Urothelium cell line (cell line): Measurements from ENCODE around the gene HS2ST1.
A peak's percentile ranks its signal among the peaks of the same experiment; 100 is the strongest.

ENCODE experiments used
- DNase-seq: peaks from one replicate; pipeline ENCODE4 v3.0.0; 2011; ENCODE audit warnings: low spot score, mixed read lengths
- FAIRE-seq: peaks from 2 replicates; lab custom pipeline; 2011; peaks lifted over from hg19 to GRCh38; lab: Jason Lieb, UNC

The HS2ST1 gene

DNA sequence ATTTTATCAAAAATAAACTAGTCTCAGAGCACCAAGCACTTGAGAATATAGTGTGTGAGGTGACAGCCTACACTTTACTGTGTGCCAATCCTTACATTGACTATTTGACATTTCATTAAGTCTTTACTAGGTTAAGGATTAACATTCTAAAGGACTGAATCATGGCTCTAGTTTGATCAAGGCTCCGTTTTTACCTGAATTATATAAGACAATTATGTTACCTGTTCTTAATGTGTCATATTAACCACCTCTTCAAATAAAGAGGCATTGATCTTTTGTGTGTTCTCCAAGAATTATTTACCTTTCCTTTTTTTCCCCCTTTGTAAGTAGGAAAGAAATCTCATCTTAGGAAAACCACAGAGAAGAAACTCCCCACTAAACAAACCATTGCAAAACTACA is 189.7 kb downstream of the HS2ST1 start:
- no peak for FAIRE-seq

DNA sequence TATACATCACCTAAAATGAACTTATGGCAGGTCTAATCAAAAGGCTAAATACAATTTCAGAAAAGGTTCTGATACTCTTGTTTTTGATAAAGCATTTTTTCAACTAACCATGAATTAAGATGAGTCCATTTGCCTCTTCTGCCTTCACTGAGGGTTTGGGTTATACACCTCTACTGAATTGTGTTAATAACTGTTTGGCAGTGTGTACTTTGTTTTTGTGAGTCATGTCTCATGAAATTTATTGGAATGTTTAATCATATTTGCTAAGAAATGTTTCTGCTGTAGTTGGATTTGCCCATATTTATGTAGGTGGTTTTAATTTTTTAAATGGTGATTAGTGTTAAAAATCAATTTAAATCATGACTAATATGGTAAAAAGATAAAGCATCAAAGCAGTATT is 190.5 kb downstream of the HS2ST1 start:
- DNase-seq (no peak), FAIRE-seq (no peak)

More for the DNA sequence above, 189.7 kb downstream of the HS2ST1 start:
- DNase-seq, result no peak

DNA sequence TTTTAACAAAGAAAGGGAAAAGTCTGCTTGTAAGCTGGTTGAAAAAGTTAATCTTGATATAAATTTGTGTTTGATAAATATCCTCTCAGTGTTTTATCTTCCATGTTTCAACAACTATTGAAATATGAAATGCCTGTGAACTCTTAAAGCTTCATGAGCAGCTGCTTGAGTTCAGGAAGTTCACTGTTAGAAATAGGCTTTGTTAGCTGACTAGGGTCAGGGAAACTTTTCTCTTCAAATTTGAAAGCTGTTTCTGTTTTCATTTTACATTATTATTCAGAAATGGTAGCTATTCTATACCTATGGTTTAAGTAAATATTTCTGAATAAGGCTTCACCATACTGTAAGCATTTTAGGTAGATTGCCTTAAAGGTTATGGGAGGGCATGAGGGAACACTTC is 191.7 kb downstream of the HS2ST1 start:
- FAIRE-seq (no peak), DNase-seq (no peak)

DNA sequence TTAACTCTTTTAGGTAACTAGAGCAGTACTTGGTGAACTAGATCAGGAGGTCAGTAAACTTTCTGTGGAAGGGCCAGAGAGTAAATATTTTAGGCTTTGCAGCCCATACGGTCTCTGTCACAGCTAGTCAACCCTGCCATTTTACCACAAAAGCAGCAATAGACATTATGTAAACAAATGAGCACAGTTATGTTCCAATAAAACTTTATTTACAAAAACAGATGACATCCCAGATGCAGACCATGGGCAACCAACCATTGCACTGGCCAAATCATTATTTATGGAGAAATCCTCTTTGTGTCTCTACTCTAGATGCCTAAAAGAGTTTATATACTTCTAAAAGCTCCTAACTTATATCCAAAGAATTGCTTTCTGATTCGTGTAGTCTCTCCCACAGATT is 192.4 kb downstream of the HS2ST1 start:
- DNase-seq (no peak), FAIRE-seq (no peak)

DNA sequence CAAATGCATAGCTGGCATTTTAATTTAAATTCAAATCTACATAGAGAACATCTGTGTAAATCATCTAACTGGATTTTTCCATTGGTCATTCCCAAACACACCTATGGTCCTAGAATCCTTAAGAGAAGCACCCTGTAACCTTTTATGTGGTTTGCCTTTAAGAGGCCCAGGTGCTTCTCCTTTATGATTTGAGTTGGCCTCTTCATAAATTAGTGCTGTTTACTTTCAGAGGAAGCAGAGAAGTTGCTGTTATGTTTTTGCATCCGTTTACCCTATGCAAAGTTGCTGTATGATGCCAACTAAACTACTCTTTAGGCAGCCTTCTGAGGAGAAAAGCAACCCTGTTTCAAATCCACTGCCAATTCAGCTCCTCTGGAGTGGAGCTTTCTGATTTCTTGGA is 193.8 kb downstream of the HS2ST1 start:
- DNase-seq (no peak), FAIRE-seq (no peak)

DNA sequence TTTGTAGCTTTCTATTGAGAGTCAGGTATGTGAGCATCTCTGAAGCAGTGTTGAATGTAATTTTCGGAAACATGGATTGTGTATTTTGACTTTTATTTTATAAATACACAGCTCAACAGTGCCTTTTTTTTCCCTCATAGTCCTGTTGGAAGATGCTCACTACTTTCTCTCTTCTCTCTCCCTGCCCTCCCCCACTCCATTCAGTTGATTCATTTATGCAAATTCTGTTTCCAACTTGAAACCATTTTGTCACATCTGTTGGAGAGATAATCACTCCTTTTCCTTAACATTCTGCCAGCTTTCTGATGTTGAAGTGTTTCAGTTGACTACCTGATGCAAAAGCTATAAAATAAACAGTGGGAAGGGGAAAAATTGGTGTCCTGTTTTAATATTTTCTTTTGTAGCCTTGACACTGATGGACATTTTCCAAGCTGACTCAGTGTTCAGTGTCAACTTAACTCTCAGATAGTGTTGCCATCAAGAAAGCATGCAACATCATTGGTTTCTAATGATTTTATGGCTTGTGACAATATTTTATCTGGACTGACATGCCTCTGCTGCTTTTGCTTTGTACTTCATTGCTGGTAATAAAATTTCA is 194.5 kb downstream of the HS2ST1 start:
- no peak for FAIRE-seq

DNA sequence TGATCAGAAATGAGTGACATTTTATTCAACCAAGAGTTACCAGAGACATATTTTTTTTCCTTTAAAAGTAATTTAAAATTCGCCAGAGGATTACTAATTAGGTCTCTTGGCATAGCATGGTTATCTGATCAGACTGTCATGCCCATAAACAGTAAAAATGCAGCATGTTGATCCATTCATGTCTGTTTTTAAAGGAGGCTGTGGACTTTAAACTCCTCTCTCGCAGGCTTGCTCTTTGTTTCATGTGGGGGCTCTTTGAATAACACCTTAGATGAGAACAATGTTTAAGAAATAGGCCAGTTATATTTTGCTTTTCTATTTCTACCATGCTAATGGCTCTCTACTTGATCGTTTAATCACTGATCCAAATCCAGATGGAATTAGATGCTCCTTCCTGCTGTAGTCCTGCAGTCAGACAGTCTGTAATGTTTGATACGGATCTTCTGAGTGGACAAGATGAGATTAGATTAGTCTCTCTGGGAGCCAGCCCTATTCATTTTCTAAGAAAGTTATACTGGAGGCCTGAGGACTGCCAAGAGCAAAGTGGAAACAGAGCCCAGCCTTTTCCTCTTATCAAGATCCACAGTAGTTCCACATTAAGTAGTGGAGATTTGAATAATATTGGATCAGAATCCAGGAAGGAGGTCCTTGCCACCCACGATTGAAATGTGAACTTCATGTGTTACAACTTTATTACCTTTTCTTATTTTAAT is 197.4 kb downstream of the HS2ST1 start:
- FAIRE-seq (no peak), DNase-seq (no peak)

More for the DNA sequence above, 194.5 kb downstream of the HS2ST1 start:
- DNase-seq, result no peak

DNA sequence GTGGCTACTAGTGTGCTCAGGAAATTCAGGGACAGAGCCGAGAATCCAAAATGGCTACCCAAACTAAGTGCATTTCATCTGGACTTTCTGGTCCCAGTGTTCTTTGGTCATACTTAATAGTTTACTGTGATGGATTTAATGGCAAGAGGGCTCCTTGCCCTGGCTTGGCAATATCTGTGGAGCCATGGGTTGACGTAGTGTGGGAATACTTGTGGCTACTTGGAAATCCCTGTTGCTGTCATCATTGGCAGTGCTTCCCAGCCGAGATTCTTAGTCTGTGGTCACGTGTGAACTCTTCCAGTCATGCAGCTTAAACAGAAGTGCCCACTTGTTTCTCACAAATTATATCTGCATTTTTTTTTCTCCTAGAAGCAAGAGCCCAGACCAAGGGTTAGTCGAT is 198.9 kb downstream of the HS2ST1 start:
- no peak for DNase-seq
- no peak for FAIRE-seq

DNA sequence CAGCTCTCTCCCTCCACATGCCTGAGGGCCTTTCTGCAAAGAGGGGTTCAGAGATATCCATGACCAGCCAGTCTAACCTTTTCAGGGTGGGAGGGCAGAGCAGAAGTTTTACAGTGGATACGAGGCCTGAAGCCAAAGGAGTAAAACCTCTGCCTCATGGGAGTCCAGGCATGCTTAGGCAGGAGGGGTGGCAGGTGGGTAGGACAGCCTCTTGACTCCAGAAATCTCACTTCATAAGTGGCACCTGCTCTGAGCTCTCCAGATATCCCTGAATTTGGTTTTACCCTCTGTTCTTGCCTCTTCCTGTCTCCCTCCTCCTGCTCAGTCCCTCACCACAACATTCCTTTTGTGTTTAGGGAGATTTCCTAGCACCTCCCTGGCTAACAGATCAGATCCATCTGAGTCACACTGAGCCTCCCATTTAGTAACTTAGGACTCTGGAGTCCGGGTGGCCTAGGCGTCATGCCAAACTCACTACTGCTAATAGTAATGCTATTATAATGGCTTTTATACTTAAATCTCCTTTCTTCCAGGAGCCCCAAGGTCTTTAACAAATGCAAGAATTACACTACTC is 201.0 kb downstream of the HS2ST1 start:
- FAIRE-seq, result no peak

DNA sequence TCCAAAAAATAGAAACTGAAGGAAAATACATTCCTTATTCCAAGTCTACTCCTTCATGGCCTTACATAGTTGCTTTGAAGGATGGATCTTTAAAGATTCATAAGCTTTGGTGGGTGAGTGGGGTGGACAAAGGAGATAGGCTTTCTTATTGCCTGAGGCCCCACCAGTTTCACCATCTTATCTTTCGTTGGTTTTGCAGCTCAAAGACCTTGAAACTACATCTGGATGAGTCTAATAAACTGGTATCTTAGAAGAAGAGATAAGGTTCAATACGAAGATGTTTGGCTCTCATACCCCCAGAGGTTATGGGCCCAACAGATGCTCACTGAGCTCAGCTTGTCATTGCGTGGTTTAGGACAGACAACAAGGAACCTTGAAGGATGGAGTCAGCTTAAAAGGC is 201.5 kb downstream of the HS2ST1 start:
- no peak for DNase-seq
- no peak for FAIRE-seq

More for the DNA sequence above, 201.0 kb downstream of the HS2ST1 start:
- peak; percentile 80 for DNase-seq

DNA sequence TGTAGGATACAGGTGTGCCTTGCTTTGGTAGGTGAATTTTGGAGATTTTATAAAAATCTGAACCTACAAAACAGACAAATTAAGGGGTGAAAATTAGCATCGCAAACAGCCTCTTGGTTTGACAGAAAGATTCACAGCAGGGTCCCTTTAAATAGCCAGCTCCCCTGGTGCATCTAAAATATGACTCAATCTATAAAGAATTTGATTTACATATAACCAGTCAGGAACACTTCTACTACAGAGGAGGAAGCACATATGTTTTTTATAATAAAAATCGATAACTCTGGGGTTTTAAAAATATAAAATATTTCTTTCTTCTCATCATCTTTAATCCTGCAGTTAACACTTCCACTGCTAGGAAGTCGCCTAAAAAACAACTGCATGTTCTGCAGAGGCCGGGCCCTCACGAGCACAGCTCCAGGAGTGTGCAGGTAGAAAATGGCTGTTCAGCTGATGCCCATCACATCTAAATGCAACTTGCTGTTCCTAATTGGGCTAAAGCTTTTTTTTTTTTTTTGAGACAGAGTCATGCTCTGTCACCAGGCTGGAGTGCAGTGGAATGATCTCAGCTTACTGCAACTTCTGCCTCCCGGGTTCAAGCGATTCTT is 203.4 kb downstream of the HS2ST1 start:
- DNase-seq (peak; percentile 47), FAIRE-seq (no peak)

DNA sequence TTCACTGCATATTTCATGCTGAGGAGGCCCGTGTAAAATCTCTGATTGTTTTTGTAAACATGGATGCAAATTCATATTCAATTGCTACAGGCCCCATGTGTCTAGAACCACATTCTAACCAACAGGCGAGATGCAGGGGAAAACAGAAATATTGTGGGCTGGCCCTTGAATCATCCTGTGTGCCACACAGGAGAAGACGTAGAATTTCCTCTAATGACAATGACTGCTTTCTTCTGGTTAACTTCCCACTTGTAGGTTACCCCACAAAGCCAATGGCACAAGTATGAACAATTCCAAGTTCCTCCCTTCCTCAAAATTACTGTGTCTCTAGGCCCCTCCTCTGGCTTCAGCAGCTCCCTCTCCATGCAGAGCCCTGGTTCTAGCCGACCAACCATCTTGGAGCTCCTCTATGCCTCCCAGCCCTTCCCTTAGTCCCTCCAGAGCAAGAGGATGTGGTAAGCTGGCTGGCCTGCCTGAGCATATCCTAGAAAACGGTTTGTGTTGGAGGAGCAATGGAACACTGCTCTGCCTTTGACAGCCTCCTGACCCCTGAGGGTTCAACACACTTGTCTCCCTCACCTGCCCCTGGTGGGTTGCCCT is 205.2 kb downstream of the HS2ST1 start:
- no peak for FAIRE-seq
- no peak for DNase-seq

DNA sequence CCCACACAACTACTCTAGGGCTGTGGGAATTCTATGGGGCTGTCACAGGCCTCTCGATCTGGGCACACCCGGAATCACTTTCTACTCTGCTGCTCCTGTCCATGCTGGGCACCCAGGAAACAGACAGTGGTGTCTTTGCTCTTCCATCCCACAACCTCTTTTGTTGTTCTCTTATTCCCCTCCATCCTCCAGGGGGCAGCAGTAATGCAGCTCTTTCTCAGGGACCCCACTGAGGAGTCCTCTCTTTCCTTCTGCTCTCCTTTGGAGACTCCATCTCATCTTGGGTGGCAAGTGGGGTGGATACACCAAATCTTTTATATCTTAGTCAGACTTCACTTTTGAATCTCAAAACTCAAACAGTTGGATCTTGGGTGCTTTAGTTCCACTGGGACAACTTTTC is 206.3 kb downstream of the HS2ST1 start:
- FAIRE-seq (no peak), DNase-seq (no peak)

DNA sequence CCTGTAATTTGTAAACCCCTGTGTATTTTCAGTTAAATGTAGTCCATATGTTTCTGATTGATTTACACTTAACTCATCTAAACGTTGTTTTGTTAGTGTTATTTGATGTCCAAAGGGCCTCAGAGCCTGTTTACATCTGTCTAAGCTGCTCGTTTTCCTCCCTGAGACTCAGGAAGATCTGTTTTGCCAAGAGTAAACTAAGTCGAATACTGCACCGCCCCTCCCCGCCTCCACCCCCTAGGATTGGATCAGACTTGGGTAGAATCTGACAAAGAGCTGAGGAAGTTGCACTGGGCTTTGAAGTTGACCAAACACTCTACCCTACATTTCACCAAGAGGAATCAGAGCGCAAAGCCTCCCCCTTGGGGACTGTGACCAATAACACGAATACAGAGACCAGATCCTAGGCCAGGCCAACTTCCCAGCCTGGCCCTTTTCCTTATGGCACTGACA is 207.3 kb downstream of the HS2ST1 start:
- no peak for DNase-seq
- FAIRE-seq, result no peak

DNA sequence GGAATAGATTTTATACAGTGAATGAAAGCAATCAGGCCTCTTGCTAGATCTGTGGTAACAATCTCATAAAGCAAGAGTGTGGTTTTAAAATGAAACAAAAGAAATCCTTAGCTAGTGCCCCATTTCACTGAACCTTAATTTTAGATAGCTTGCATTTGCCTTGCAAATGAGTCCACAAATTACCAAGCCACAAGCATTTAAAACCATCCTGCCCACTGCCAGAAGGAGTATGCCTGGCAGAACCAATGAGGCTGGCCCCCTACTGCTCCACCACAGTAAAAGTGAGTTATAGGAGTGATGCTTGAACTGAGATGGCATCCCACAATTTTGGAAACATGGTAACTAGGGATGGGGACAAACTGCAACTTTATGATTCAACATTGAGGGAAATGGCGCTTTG is 207.8 kb downstream of the HS2ST1 start:
- DNase-seq (no peak), FAIRE-seq (no peak)

DNA sequence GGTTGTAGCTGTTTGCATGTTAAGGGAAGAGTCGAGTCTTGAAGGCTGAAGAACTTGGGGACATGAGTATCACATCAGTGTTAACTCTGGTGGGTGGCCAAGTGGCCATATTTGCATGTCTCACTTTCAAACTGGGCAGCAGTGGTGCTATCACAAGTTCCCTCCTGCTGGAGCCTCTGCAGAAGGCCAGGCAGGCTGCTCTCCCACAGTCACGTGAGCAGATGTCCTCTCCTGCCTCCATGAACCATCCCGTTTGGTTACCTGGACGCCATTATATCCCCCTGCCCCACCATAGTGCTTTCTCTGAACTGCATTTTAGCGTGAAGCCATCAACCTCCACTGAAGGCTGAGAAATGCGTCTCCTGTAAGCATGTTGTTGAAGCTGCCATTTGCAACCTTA is 209.2 kb downstream of the HS2ST1 start:
- FAIRE-seq (no peak), DNase-seq (no peak)

DNA sequence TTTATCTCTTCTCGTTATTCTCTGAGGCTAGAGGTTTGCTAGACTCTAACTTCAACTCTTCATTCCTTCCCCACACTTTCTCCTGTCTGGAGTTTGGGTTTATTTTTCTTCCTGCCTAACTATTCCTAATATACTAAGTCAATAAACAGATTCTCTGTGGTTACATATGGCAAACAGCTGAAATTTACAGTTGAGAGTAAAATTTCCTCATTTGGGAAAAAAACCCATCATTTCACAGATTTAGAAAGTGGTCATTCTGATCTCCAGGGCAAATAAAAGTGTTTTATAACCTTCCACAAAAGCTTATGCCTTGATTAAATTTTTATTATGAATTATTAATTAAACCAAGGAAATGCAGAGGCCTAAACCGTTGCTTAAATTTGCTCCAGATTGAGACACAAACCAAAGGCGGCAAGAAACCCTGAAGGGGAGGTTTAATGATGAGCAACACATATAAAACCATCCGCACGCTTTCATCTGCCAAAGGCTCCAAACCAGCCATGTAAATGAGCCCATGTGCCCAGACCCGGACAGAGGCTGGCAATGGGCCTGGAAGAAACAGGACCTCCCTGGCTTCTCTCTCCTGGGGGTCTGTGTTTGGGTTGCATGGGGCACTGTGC is 212.6 kb downstream of the HS2ST1 start:
- FAIRE-seq, result no peak

DNA sequence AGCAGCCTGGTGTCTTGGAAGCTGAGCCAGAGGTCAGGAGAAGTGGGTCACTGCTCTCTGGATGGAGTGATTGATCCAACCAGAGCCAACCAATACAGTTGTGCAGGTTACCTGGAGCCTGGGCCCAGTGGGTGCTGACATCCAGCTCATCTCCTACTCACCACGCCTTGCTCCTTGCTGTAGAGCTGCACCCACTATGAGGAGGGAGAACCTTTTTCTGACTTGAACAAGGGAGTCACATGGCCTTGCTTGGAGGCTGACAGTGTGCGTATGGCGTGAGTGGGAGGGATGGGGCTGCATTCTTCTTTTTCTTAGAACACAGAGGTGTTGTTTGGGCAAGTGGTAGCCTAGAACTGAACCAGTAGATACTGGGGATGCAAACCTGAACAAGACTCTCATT is 213.1 kb downstream of the HS2ST1 start:
- DNase-seq (no peak), FAIRE-seq (no peak)

More for the DNA sequence above, 212.6 kb downstream of the HS2ST1 start:
- no peak for DNase-seq

DNA sequence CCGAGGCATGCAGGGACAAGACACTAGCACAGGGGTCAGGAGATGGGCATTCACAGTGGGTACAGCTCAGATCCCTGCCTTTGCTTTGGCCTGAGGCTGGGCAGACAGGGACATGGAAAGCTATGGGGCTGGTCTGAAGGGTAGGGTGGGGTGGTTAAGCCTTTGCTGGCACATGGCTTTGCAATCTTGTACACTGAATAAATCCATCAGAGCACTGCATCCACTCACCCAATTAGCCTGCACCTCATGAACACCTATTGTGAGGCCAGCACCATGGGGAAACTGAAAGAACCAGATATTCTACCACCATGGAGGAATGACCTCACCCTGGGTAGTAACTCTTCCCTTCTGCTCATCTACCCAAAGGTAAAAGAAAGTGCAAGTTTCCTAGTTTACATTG is 214.6 kb downstream of the HS2ST1 start:
- no peak for FAIRE-seq
- no peak for DNase-seq

DNA sequence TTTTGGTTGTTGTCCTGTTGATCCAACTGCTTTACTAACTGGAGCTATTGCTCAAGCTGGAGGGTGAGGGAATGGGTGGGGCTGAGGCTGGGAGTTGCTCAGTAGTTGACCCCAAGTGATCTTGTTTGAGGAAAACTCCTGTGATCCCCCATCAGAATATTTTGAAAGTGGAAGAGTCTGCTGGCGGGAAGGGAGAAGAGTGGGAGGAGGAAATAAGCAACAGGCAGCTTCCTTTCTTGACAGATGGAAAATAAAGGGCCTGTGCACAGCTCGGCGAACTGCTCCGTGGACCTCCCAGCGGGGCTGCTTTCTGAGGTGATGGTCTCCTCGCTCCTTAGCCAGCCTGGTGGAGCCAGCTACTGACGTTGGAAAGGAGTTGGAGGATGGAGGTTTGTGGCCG is 215.2 kb downstream of the HS2ST1 start:
- FAIRE-seq, result no peak
- DNase-seq, result no peak

DNA sequence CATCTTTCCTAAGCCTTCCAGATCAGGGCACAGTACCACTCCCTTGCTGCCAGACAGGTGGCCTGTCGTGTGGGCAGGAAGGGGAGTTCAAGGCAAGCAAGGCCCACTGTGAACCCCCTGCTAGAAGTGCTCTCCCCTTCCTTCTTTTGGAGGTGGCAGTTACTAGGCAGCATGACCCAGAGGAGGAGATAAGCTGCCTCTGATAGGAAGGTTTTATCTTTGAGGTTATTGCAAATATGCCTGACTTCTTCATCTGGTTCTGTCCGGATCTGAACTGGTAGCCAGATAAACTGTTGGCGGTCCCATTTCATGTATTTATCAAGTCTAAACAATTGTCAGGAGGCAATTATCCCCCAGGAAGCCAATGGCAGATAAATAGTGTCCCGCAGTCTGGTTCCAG is 216.0 kb downstream of the HS2ST1 start:
- DNase-seq (no peak), FAIRE-seq (no peak)
